ENCODE results near the gene PIEZO2.

DNA sequence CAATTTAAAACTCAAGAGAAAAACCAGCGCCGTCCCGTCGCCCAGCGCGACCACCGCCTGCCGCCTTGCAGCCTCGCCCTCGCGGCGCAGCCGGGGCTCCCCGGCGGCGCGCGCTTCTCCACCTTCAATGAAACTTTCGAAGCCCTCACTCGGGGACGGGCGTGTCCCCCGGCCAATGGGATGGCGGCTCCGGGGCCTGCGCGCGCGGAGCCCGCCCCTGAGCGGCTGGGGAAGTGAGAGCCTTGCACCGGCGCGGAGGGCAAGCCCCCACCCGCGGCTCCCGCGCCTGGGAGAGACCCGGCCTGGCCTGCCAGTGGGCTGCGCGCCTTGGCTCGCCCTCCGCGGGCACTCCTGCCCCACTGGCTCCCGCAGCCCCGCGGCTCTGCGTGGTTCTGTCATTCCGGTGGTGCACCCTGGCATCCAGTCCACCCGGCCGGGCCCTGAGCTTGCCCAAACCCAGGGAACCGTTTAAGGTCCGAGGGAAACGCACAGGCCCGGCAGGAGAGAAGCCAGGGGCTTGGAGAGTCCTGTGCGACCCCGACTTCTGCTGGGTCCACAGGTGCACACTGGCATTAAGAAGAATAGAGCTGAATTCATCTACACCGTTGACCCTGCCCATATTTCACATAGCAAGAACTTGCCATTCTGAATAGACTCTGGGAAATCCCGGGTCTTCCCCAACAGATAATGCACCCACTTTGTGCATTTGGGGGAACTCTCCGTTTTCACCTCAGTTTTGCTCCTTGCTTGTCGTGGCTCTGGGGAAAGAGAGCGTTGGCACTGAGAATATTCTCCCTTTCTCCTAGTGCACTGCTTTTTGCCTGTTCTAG, at the start of gene PIEZO2:
- TF ChIP-seq, protein P1, sequence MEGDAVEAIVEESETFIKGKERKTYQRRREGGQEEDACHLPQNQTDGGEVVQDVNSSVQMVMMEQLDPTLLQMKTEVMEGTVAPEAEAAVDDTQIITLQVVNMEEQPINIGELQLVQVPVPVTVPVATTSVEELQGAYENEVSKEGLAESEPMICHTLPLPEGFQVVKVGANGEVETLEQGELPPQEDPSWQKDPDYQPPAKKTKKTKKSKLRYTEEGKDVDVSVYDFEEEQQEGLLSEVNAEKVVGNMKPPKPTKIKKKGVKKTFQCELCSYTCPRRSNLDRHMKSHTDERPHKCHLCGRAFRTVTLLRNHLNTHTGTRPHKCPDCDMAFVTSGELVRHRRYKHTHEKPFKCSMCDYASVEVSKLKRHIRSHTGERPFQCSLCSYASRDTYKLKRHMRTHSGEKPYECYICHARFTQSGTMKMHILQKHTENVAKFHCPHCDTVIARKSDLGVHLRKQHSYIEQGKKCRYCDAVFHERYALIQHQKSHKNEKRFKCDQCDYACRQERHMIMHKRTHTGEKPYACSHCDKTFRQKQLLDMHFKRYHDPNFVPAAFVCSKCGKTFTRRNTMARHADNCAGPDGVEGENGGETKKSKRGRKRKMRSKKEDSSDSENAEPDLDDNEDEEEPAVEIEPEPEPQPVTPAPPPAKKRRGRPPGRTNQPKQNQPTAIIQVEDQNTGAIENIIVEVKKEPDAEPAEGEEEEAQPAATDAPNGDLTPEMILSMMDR (IDR thresholded peaks at IDR 0.05 in 8 of 11, conservative IDR thresholded peaks at IDR 0.05 in 3 of 11) = no peak
- TF ChIP-seq POLR2A (IDR thresholded peaks at IDR 0.05) = no peak

Data from spleen (tissue), 7 donors.